ENCODE results near the gene POLA2. TPM values are rescaled to one million over a fixed set of nuclear protein-coding genes. Genes with fewer than 3 reads are reported as not detected.

The POLA2 gene
- polyA plus RNA-seq, 1 donor (not counting 4 experiments of a cell fraction or from before 2014, with no cell fraction given): 20.9 TPM

DNA sequence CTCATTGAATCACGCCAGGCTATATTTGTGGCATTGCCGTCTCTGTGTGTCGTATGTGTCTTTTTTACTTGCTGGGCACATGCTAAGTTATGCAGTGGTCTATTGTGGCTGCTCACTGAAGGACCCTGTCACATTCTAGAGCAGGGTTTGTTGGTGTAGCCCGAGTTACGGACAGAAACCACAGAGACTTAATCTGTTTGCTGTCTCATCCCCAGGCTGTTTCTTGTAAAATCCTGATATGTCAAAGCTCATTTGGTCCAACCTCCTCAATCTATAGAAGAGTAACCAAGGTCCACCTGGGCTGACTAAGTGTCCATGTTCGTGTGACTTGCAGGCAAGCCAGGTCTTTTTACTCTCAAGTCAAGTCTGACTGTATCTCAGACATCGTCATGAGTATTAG, 76.9 kb downstream of the POLA2 start:
- no peak for DNase-seq (ENCODE audit: low read depth, low spot score)
- no peaks in the 10 kb centered on the region for H3K27me3 ChIP-seq (ENCODE audit: control insufficient read depth, extremely low read depth, insufficient read depth, low read length)
- H3K9me1 ChIP-seq (ENCODE audit: control insufficient read depth, extremely low read depth, insufficient read depth, low read length): no peaks in the 10 kb centered on the region
- H3K4me1 ChIP-seq (ENCODE audit: control insufficient read depth, extremely low read depth, insufficient read depth, low read length): peaks cover 9% of the 10 kb centered on the region
- H3K9ac ChIP-seq (ENCODE audit: control insufficient read depth, extremely low read depth, insufficient read depth, low read length): no peak overlapping the region
- no peak overlapping the region for H3K4me3 ChIP-seq (ENCODE audit: control insufficient read depth in 2 of 3, extremely low read depth in 1 of 3, insufficient read depth in 2 of 3, low read depth in 1 of 3, low read length in 3 of 3)
- H2AFZ ChIP-seq (ENCODE audit: control insufficient read depth, low read length): no peak overlapping the region
- H3K4me2 ChIP-seq (ENCODE audit: control insufficient read depth, extremely low read depth, insufficient read depth, low read depth, low read length): no peak overlapping the region
- no peak for FAIRE-seq
- dilution Hi-C loops (cut with MboI; ENCODE audit: extremely low pct_ligation_motif_present, low sequenced_read_pairs): no loop called here
- H3K27ac ChIP-seq (ENCODE audit: control insufficient read depth, insufficient read depth, low read length): no peak overlapping the region
- no peak for TF ChIP-seq EZH2 (IDR thresholded peaks at IDR 0.05; ENCODE audit: low read length)
- TF ChIP-seq, protein P1, sequence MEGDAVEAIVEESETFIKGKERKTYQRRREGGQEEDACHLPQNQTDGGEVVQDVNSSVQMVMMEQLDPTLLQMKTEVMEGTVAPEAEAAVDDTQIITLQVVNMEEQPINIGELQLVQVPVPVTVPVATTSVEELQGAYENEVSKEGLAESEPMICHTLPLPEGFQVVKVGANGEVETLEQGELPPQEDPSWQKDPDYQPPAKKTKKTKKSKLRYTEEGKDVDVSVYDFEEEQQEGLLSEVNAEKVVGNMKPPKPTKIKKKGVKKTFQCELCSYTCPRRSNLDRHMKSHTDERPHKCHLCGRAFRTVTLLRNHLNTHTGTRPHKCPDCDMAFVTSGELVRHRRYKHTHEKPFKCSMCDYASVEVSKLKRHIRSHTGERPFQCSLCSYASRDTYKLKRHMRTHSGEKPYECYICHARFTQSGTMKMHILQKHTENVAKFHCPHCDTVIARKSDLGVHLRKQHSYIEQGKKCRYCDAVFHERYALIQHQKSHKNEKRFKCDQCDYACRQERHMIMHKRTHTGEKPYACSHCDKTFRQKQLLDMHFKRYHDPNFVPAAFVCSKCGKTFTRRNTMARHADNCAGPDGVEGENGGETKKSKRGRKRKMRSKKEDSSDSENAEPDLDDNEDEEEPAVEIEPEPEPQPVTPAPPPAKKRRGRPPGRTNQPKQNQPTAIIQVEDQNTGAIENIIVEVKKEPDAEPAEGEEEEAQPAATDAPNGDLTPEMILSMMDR (optimal IDR thresholded peaks at IDR 0.05 in 1 of 3, IDR thresholded peaks at IDR 0.05 in 1 of 3, conservative IDR thresholded peaks at IDR 0.05 in 1 of 3; ENCODE audit: extremely low read depth in 1 of 3, insufficient read depth in 2 of 3, low read length in 3 of 3): no peak
- no peaks in the 10 kb centered on the region for H3K9me3 ChIP-seq (ENCODE audit: control insufficient read depth, low read depth, low read length)
- H4K20me1 ChIP-seq (ENCODE audit: control insufficient read depth, extremely low read depth, insufficient read depth, low read length): no peaks in the 10 kb centered on the region
- peaks cover 58% of the 10 kb centered on the region for H3K79me2 ChIP-seq (ENCODE audit: control insufficient read depth, insufficient read depth, low read length)
- H3K36me3 ChIP-seq (ENCODE audit: control insufficient read depth in 2 of 2, extremely low read depth in 1 of 2, insufficient read depth in 2 of 2, low read length in 2 of 2): peaks cover 17 to 24% of the 10 kb centered on the region in 2 experiments

DNA sequence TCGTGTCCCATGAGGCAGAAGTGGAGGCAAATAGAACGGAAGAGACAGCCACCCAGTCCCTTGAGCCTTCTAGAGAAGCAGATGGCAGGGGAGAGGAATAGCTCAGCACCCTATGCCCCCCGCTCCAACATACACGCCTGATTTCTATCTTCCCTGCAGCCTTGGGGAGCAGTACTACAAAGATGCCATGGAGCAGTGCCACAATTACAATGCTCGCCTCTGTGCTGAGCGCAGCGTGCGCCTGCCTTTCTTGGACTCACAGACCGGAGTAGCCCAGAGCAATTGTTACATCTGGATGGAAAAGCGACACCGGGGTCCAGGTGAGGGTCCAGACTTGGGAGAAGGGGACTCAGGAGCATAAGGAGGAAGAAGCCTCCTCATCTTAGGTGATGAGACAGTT, 78.5 kb downstream of the POLA2 start:
- Histone ChIP-seq H3K27ac (ENCODE audit: control insufficient read depth, insufficient read depth, low read length) (no peak overlapping the region), H2AFZ (ENCODE audit: control insufficient read depth, low read length) (no peak overlapping the region), H3K9me1 (ENCODE audit: control insufficient read depth, extremely low read depth, insufficient read depth, low read length) (no peaks in the 10 kb centered on the region), H3K36me3 (ENCODE audit: control insufficient read depth in 2 of 2, extremely low read depth in 1 of 2, insufficient read depth in 2 of 2, low read length in 2 of 2) (peaks cover 29 to 39% of the 10 kb centered on the region in 2 experiments), H3K79me2 (ENCODE audit: control insufficient read depth, insufficient read depth, low read length) (peaks cover 43% of the 10 kb centered on the region), H3K9ac (ENCODE audit: control insufficient read depth, extremely low read depth, insufficient read depth, low read length) (no peak overlapping the region), H4K20me1 (ENCODE audit: control insufficient read depth, extremely low read depth, insufficient read depth, low read length) (no peaks in the 10 kb centered on the region), H3K4me1 (ENCODE audit: control insufficient read depth, extremely low read depth, insufficient read depth, low read length) (peaks cover 1% of the 10 kb centered on the region), H3K27me3 (ENCODE audit: control insufficient read depth, extremely low read depth, insufficient read depth, low read length) (no peaks in the 10 kb centered on the region), H3K9me3 (ENCODE audit: control insufficient read depth, low read depth, low read length) (no peaks in the 10 kb centered on the region), H3K4me3 (ENCODE audit: control insufficient read depth in 2 of 3, extremely low read depth in 1 of 3, insufficient read depth in 2 of 3, low read depth in 1 of 3, low read length in 3 of 3) (no peak overlapping the region), H3K4me2 (ENCODE audit: control insufficient read depth, extremely low read depth, insufficient read depth, low read depth, low read length) (no peak overlapping the region)
- no peak for FAIRE-seq
- dilution Hi-C loops (cut with MboI; ENCODE audit: extremely low pct_ligation_motif_present, low sequenced_read_pairs): no loop called here
- DNase-seq (ENCODE audit: low read depth, low spot score): no peak
- TF ChIP-seq EZH2 (IDR thresholded peaks at IDR 0.05; ENCODE audit: low read length): no peak
- TF ChIP-seq, protein P1 (optimal IDR thresholded peaks at IDR 0.05 in 1 of 3, IDR thresholded peaks at IDR 0.05 in 1 of 3, conservative IDR thresholded peaks at IDR 0.05 in 1 of 3; ENCODE audit: extremely low read depth in 1 of 3, insufficient read depth in 2 of 3, low read length in 3 of 3): no peak

Measured in keratinocyte (primary cell).